Loucy (cell line): ENCODE measurements around the gene SPTBN2.

Experiments used
- CTCF ChIP-seq: fragments of 200-600 bp; sonication (generic); conservative IDR thresholded peaks from 2 replicates; pipeline ENCODE4 v1.5.1; 2014; ENCODE audit warnings: mild to moderate bottlenecking, antibody characterized with exemption, low read length
- EZH2phosphoT487 ChIP-seq: fragments of 200-600 bp; IDR thresholded peaks from 2 replicates; pipeline ENCODE4 v1.6.1; 2018; ENCODE audit warnings: antibody characterized with exemption, mild to moderate bottlenecking, moderate library complexity, borderline replicate concordance

GRCh38 chr11:66719111-66719872 is 9.7 kb downstream of the SPTBN2 start:
- TF ChIP-seq CTCF (no peak), EZH2phosphoT487 (no peak)
